HG03108 (cell line): ENCODE data around the gene CACNG6.
"Not testable (repeated sequence)": the region's sequence is repeated elsewhere in the genome, so short reads cannot be mapped to it uniquely, and the experiment has no call there.

ENCODE experiments used
- ATAC-seq: cut with Tn5 transposase; IDR thresholded peaks from one replicate; pipeline ENCODE4 v1.9.1; 2021; ENCODE audit warnings: moderate library complexity; ENCODE audit not compliant: unreplicated experiment

Gene CACNG6

DNA sequence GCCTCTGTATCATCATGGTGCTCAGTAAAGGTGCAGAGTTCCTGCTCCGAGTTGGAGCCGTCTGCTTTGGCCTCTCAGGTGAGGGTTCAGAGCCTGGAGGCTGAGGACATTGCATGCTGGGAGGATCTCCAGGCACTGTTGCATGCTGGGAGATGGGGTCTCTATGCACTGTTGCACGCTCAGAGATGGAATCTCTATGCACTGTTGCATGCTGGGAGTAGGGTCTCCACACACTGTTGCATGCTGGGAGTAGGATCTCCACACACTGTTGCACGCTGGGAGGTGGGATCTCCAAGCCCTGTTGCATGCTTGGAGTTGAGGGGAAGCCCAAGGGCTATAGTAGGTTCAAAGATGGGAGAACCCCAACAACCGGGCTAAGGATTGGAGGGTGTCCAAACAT lies 8.3 kb downstream of the CACNG6 start:
- no peak for ATAC-seq

DNA sequence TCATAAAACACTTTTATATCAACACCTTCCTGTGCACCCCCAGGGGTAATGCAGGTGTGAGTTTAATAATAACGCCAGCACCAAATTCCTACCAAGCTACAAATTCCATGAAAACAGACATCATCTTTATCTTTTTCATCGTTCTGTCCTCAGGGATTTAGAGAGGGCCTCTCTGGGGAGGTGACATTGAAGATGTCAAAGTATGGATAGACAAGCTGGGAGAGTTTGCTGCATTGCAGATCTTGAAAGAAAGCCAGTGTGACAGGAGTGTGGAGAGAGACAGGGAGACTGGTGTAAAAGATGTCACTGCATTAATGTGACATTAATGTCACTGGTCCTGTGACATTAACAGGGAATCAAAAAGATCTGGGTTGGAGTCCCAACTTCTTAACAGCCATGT lies 10.1 kb downstream of the CACNG6 start:
- no peak for ATAC-seq

DNA sequence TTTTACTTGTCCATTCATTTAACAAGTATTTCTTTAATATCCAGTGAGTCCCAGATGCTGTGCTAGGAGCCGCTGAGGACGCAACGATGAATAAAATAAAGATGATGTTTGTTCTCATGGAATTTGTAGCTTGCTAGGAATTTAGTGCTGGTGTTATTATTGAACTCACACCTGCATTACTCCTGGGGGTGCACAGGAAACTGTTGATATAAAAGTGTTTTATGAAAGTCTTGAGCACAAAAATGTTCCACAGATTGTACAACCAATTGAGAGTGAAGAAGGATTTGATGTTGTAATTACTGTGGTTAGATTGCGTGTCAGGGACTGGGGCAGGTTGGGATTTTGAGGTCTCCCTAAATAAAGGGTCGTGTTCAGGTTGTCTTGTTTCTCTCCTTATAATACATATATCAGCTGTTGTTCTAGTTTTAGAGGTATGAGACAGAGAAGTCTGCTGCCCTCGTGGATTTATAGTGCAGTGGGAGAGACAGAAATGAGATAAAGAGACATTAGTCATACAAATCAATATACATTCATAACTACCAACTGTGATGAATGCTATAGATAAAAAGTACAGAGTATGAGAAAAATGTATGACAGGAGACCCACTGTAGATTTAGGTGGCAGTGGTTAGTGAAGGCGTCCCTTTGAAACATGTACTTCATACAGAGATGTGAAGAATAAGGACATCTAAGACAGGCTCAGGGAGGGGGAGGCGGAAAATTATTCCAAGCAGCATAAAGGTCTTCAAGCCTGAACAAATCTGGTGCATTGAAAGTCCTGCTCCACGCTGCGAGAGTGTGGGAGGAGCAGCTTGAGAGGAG lies 11.3 kb downstream of the CACNG6 start:
- ATAC-seq = no peak

DNA sequence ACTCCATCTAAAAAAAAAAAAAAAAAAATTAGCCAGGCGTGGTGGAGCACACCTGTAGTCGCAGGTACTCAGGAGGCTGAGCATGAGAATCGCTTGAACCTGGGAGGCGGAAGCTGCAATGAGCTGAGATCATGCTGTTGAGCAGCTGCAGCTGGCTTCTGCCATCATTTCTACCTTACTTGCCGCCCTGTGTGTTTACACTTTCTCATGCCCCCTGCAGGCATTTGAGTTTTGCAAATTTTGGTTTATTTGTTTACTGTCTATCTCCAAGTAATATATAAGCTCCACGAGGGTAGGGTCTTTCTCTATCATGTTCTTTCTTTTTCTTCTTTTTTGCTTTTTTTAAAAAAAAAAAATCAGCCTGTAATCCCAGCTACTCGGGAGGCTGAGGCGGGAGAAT lies 18.0 kb downstream of the CACNG6 start:
- ATAC-seq = no peak

DNA sequence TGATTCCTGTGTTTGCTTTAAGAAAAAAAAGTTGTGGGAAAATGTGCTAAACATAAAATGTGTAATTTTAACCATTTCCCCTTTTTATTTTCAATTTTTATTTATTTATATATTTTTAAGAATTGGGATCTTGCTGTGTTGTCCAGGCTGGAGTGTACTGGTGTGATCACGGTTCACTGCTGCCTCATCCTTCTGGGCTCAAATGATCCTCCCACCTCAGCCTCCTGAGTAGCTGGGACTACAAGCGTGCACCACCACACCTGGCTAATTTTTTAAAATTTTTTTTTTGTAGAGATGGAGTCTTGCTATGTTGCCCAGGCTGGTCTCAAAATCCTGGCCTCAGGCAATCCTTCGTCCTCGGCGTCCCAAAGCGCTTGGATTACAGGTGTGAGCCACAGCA lies 19.0 kb downstream of the CACNG6 start:
- ATAC-seq = no peak

DNA sequence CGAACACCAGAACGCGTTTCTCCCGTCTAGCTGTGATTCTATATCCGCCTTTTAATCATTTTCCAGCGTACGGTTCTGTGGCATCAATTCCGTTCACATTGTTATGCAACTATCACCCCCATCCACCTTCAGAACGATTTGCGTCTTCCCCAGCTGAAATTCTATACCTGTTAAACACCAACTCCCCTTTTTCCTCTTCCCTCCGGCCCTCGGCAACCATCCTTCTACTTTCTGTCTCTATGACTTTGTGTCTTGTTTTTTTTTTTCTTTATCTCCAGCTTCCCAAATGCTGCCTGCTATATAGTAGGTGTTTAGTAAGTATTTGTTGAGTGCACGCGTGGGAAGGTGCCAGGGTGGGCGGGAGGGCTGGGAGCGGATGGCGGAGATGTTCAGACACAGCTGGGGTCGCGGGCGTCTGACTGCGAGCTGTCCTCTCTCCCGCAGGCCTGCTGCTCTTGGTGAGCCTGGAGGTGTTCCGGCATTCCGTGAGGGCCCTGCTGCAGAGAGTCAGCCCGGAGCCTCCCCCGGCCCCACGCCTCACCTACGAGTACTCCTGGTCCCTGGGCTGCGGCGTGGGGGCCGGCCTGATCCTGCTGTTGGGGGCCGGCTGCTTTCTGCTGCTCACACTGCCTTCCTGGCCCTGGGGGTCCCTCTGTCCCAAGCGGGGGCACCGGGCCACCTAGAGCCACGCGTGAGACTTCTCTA lies 20.2 kb downstream of the CACNG6 start:
- ATAC-seq = no peak

DNA sequence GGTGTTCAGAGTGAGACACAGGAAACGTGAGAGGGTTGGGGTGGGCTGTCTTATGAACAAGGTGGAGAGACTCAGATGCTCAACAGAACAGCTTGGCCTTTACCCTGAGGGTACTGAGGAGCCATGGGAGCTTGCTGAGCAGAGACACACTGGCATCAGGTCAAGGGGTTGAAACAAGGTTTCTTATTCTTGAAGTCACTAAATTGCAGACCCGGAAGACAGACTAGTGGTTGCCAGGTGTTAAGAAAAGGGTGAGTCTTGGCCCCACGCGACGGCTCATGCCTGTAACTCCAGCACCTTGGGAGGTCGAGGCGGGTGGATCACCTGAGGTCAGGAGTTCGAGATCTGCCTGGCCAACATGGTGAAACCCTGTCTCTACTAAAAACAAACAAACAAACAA lies 22.4 kb downstream of the CACNG6 start:
- no peak for ATAC-seq

DNA sequence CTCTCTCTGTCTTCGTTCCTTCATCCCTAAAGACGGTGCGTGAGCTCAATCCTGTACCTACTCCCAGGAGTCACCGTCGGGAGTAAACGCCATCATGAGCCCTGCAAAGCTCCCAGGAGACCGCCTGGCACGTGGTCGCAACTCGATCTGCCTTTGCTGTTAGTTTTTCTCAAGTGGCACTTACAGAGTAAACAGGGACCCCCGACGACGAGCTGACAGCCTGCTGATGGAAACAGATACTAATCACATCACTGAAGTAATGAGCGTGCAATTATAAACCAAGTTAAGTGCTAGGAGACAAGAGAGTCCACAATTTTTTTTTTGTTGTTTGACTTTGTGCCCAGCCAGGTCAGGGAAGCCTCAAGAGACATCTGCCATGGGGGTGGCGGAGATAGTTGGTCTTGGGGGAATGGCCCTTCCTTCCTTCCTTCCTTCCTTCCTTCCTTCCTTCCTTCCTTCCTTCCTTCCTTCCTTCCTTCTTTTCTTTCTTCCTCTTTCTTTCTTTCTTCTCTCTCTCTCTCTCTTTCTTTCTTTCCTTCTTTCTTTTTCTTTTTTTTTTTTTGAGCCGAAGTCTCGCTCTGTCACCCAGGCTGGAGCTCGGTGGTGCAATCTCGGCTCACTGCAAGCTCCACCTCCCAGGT lies 23.6 kb downstream of the CACNG6 start:
- ATAC-seq = no peak

DNA sequence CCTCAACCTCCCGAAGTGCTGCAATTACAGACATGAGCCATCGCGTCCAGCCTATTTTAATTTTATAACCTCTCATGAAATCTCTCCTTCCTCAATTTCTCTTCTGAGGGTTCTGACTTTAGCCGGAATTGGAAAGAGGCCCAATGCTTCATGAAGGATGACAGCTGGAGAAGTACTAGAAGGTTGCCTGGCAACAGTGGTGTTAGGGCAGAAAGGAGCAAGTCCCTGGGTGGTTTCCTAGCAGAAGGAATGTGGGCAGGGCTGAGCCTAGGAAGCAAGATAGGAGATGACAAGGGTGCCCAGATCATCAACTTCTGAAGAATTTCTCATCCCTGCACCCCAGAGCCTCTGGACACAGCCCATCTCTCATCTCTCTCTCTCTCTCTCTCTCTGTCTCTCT lies 25.8 kb downstream of the CACNG6 start:
- ATAC-seq = no peak

DNA sequence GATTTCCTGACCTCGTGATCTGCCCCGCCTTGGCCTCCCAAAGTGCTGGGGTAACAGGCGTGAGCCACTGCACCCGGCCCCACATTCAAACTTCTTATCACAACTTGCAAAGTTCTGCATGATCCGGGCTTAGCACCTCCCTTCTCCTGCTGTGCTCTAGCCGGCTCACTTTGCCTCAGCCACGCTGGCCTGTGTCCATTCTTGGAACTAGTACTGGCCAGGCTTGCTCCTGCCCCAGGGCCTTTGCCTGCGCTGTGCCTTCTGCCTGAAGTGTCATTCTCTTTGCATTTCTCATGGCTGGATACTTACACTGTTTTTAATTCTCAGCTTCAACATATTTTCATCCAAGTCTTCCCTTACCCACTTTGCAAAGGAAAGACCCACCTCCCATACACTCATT lies 29.9 kb downstream of the CACNG6 start:
- ATAC-seq = no peak

DNA sequence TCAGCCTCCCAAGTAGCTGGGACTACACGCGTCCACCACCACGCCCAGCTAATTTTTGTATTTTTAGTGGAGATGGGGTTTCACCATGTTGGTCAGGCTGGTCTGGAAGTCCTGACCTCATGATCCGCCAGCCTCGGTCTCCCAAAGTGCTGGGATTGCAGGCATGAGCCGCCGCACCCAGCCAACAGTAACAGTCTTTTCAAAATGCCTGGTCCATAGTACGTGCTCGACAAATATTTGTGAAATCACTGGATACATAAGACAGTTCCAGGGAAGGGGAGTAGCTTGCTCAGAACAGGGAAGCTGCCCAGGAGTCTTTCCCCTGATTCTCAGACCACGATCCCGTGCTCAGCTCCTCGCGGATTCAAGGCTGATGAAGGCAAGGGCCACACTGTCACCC lies 30.5 kb downstream of the CACNG6 start:
- no peak for ATAC-seq

DNA sequence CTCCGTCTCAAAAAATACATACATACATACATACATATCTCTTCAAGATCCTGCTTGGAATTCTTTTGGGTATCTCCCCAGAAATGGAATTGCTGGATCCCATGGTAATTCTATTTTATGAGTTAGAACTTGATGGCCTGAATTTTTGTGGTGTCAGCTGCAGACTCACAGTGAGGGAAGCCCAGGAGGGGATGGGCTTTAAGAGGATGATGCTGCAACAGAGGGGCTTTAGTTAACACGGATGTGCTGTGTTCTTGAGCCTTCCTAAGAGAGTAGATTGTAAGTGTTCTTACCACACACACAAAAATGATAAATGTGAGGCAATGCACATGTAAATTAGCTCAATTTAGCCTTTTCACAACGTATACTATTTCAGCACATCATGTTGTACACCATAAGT lies 31.8 kb downstream of the CACNG6 start:
- no peak for ATAC-seq

DNA sequence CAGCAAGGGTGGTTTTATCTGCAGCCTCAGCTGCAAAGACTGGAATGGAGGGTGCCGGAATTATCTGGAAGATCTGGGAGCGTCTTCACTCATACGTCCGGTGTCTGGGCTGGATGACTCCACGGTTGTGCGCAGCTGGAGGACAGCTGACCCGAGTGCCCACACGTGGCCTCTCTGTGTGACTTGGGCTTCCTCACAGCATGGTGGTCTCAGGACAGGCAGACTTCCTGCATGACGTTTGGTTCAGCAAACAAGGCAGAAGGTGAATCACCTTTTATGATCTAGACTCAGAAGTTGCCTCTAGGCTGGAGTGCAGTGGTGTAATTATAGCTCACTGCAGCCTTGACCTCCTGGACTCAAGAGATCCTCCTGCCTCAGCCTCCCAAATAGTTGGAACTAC lies 33.2 kb downstream of the CACNG6 start:
- ATAC-seq = no peak

DNA sequence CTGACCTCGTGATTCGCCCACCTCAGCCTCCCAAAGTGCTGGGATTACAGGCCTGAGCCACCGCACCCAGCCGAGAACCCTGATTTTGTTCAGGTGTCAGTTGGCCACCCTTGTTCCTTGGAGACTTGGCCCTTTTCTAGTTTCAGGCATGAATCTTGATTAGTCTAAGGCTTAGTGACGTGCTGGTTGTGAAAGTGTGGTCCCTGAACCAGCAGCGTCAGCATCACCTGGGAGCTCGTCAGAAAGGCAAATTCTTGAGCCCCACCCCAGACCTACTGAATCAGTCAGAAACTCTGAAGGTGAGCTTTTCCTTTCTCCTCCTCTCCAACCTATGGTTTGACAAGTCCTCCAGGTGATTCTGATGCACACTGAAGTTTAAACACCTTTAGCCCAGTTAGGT lies 35.2 kb downstream of the CACNG6 start:
- no peak for ATAC-seq

DNA sequence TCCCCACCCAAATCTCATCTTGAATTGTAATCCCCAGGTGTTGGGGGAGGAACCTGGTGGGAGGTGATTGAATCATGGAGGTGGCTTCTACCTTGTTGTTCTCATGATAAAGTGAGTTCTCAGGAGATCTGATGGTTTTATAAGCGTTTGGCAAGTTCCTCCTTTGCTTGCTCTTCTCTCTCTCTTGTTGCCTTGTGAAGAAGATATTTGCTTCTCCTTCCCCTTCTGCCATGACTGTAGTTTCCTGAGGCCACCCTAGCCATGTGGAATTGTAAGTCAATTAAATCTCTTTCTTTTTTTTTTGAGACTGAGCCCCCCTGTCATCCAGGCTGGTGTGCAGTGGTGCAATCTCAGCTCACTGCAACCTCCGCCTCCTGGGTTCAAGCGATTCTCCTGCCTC lies 37.9 kb downstream of the CACNG6 start:
- ATAC-seq = no peak

DNA sequence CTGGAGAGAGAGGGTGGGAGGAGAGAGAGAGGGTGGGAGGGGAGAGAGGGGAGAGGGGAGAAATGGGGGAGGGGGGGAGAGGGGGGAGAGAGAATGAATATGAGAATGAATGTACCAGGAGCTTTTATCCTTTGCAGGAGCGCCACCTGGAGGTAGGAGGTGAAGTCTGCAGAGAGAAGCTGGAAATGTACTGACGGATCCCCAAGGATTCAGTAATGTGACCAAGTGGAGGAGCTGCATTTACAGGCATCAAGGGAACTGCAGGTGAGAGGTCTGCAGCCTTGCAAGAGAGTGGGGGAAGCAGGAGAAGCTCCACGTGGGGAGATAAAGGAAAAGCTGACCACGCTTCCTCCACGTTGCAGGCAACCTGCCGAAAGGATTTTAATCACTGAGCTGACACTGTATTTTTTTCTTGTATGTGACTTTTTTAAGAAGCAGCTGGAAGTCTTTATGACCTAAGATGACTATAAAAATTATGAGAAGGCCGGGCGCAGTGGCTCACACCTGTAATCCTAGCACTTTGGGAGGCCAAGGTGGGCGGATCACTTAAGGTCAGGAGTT lies 38.6 kb downstream of the CACNG6 start:
- no peak for ATAC-seq

DNA sequence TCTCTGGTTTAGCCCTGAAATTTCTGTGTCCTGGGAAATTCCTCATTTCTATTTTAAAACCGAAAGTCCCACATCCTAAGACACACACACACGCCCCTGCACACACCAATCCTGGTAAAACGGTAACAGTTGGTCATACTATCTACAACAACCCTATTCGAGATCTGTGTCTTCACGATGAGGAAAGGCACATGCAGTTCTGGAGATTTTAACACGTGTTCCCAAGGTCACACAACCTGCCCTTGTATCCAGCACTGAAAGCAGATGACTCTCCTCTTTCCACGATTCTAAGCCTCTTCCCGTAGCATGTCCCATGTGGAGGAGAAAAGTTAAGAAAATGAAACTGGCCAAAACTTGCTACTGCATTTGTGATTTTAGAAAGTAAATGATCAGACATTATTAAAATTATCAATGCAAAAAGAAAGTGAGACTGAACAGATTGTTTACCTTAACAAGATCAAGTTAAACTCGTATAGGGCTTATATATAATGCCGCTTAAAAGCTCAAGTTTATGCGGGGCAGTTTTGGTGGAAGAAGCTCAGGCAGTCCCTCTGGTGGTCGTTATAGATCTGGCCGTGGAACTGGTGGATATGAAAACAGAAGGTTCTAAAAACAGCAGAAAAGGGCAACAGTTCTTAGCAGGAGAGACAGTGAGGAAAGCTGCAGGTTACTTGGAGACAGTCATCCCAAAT lies 39.6 kb downstream of the CACNG6 start:
- ATAC-seq = no peak

DNA sequence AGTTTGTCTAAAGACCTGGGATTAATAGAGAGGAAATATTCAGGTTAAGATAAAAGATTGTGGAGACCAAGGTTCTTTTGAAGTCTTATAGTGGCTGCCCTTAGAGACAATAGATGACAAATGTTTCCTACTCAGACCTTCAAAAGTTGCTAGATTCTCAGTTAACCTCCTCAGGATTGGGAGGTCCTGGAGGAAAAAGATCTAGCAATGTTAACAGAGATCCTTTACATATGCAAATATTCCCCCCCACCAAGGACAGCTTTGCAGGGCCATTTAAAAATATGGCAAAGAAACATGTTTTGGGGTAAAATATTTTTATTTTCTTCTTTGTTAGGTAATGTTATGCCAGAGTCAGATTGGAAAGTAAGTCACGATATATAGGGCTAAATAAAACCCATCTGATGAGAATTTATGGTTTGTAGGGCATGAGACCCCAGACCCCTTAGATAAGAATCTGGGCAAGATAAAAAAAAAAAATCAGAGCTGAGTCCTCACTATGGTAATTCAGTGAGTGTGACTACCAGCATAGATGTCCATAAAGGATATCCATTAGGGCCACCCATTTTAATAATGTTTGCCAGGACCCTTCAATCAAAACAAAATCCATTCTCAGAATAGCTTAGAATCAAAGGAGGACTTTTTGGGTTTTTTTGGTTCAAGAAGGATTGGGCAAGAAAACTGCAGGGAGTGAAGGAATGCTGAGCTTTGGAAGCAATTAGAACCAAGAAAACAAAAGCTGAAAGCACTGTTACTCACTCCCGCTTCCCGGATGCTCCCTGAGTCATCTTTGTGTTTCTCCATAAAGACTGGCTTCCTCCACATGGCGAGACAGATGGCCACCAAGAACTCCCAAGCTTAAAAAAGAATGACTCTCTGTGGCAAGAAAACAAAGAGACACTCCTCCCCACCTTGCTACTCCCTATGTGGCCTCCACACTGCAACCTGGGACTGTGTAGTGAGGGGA lies 44.1 kb downstream of the CACNG6 start:
- ATAC-seq = no peak

DNA sequence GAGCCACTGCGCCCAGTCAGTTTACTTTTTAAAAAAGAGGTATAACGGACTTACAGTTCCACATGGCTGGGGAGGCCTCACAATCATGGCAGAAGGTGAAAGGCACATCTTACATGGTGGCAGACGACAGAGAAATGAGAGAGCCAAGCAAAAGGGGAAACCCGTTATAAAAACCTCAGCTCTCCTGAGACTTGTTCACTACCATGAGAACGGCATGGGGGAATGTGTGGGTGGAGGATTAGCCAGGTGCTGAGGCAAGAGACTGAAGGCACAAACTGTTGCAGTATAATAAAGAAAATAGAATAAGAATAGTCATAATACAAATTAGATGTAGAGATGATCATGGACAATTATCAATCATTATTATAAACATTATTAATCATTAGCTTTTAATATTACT lies 45.1 kb downstream of the CACNG6 start:
- ATAC-seq = not testable (repeated sequence)

DNA sequence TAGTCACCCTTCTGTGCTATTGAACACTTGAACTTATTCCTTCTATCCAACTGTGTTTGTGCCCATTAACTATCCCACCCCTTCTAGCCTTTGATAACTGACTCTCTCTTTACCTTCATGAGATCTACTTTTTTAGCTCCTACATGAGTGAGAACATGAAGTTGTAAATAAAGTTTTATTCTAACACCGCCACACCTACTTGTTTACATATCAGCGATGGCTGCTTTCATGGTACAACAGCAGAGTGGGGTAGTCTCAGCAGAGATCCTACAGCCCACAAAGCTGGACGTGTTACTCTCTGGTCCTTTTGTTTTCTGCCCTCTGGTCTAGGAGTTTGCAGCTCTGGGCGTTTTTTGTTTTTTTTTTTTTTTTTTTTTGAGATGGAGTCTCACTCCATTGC lies 48.6 kb downstream of the CACNG6 start:
- no peak for ATAC-seq
